Calu3 (cell line): ENCODE results near the gene ADAMTS10. TPM values are rescaled to one million over a fixed set of nuclear protein-coding genes. Genes with fewer than 3 reads are reported as not detected.

ENCODE experiments used
- BruUV-seq: library from RNA; stranded (reverse); fragments of 400-500 nt; replicated peaks from 2 replicates; lab custom pipeline; 2021; lab: Mats Ljungman, UMichigan
- CTCF ChIA-PET: fragments of 300-600 bp; sonication (Branson Sonifier 250); formaldehyde crosslinking; loops from one replicate; lab custom pipeline; 2022; ENCODE audit warnings: antibody characterized with exemption; lab: Charles Lee
- DNase-seq: peaks from one replicate; pipeline ENCODE4 v3.0.0; 2022
- H3K27ac Mint-ChIP-seq: one replicate; pipeline ENCODE4 v1.8.0; 2022; ENCODE audit warnings: mixed read lengths; ENCODE audit not compliant: unreplicated experiment
- H3K27me3 Mint-ChIP-seq: one replicate; pipeline ENCODE4 v1.8.0; 2022; ENCODE audit warnings: mixed read lengths; ENCODE audit not compliant: unreplicated experiment
- H3K36me3 Mint-ChIP-seq: one replicate; pipeline ENCODE4 v1.8.0; 2022; ENCODE audit warnings: mild to moderate bottlenecking, moderate library complexity, mixed read lengths; ENCODE audit not compliant: insufficient read depth, unreplicated experiment
- H3K4me1 Mint-ChIP-seq: one replicate; pipeline ENCODE4 v1.8.0; 2022; ENCODE audit warnings: mild to moderate bottlenecking, low read depth, mixed read lengths; ENCODE audit not compliant: unreplicated experiment
- H3K4me3 Mint-ChIP-seq: one replicate; pipeline ENCODE4 v1.8.0; 2022; ENCODE audit warnings: mild to moderate bottlenecking, low read depth, moderate library complexity, mixed read lengths; ENCODE audit not compliant: unreplicated experiment
- H3K9me3 Mint-ChIP-seq: one replicate; pipeline ENCODE4 v1.8.0; 2022; ENCODE audit warnings: low read depth, mixed read lengths; ENCODE audit not compliant: unreplicated experiment
- CTCF ChIP-seq: fragments of 200-600 bp; IDR thresholded peaks from one replicate; pipeline ENCODE4 v1.8.0; 2022; ENCODE audit warnings: antibody characterized with exemption; ENCODE audit not compliant: unreplicated experiment
- intact Hi-C: fragments of 100-400 bp; cut with micrococcal nuclease; formaldehyde crosslinking; loops from one replicate; pipeline ENCODE4 v1.10.0; 2022; ENCODE audit not compliant: unreplicated experiment
- total RNA-seq: library from RNA; stranded (reverse); gene quantifications from 2 replicates; pipeline ENCODE4 v1.2.3, GENCODE V29; 2022

Gene ADAMTS10
- total RNA-seq, 1 experiment from 2014 or later = not detected

- Mint-ChIP-seq H3K9me3 (no peaks in the 10 kb centered on the region), H3K27ac (no peak overlapping the region), H3K4me3 (no peak overlapping the region), H3K36me3 (peaks cover 1% of the 10 kb centered on the region), H3K27me3 (peaks cover 31% of the 10 kb centered on the region), H3K4me1 (no peaks in the 10 kb centered on the region)
- peak; percentile 97 for TF ChIP-seq CTCF
- DNase-seq = peak; percentile 73
- no TSS peak for BruUV-seq
- intact Hi-C loops = loop anchor here (10.0 kb wide), 1 partner anchor 64 kb away; no protein-coding TSS in a partner anchor
- CTCF ChIA-PET = interaction anchor here (0.6 to 1.6 kb wide), 7 partner anchors 59 to 261 kb away, joined by 3 to 5 read pairs (median 4); partner anchors contain the start of gene MARCHF2
Measured at GRCh38 chr19:8580710-8581281, 29.7 kb downstream of the ADAMTS10 start.

DNA sequence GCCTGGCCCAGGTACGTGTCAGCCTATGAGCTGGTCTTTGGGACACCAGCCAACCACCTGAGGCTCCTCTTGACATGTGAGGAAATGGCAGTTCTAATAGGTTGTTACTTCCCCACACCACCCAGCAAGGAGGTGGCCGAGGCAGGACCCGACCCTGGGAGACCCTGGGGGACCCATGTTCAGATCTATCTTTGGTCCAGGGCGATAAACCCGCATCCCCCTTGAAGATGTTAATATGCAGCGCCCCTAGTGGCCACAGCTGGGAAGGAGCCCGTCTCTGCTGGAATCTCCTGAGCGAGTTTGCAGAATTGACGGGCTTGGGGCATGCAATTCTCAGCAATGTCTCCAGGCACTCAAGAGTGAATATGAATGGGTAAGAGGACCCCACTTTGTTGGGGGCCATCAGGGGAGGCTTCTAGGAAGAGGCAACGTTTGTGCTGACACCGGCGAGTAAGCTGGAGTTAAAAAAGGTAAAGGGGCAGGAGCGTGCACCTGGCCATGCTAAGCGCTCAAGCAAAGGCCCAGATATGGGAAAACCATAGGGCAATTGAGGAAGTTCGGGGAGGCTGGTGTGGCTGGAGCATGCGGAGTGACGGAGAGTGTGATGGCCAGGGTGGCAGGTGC, 31.8 kb downstream of the ADAMTS10 start:
- Mint-ChIP-seq H3K27ac (no peak overlapping the region), H3K36me3 (peaks cover 3% of the 10 kb centered on the region), H3K4me3 (no peak overlapping the region), H3K9me3 (no peaks in the 10 kb centered on the region), H3K27me3 (peaks cover 48% of the 10 kb centered on the region), H3K4me1 (no peaks in the 10 kb centered on the region)
- no TSS peak for BruUV-seq
- CTCF ChIA-PET = interaction anchor here (1.0 to 1.1 kb wide), 2 partner anchors 9 to 497 kb away, joined by 6 to 16 read pairs; no protein-coding TSS in a partner anchor
- TF ChIP-seq CTCF = peak; percentile 71
- DNase-seq = peak; percentile 69
- intact Hi-C loops = no loop called here

DNA sequence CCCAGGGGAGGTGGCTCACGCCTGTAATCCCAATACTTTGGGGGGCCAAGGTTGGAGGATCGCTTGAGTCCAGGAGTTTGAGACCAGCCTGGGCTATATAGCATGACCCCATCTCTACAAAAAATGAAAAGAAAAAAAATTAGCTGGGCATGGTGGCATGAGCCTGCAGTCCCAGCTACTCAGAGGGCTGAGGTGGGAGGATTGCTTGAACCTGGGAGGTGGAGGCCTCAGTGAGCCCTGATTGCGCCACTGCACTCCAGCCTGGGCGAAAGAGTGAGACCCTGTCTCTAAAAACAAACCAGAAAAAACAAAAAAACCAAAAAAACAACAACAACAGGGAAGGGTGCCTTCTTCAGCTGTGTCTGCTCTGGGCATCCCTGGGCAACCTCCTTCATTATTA, 32.8 kb downstream of the ADAMTS10 start:
- Mint-ChIP-seq H3K36me3 (peaks cover 3% of the 10 kb centered on the region), H3K9me3 (no peaks in the 10 kb centered on the region), H3K27me3 (peaks cover 58% of the 10 kb centered on the region), H3K4me3 (no peak overlapping the region), H3K4me1 (no peaks in the 10 kb centered on the region), H3K27ac (no peak overlapping the region)
- DNase-seq = no peak
- TF ChIP-seq CTCF = no peak
- BruUV-seq = no TSS peak
- CTCF ChIA-PET = no interaction called here
- intact Hi-C loops = no loop called here

DNA sequence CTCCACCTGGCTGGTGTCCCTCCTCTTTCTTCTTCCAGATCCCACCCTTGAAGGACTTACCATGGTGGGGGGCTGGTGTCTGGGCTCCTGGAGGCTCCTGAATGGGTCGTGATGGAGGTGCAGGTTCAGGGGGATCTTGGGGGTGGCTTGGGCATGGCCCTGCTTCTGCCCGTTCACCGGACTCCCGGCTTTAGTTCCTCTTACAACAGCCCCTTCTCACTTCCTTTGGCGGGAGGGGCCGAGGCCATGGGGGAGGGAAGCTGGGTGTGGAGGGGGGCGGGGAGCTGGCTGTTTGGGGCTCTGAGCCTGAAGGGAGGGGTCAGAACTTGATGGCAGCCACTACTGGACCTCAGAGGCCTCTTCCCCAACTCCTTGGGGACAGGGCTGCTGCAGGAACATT, 33.3 kb downstream of the ADAMTS10 start, which contains the start of gene MYO1F:
Gene MYO1F (minus strand): TSS at position 196 of the 400 bp plus-strand sequence. CDS start 133 bp downstream, at position 63.
- Mint-ChIP-seq H3K4me1 (no peaks in the 10 kb centered on the region), H3K27me3 (peaks cover 63% of the 10 kb centered on the region), H3K27ac (no peak within 1 kb of the TSS), H3K4me3 (no peak within 1 kb of the TSS), H3K9me3 (no peaks in the 10 kb centered on the region), H3K36me3 (peaks cover 3% of the 10 kb centered on the region)
- DNase-seq = no peak
- intact Hi-C loops = no loop called here
- BruUV-seq = no TSS peak
- CTCF ChIA-PET = no interaction called here
- TF ChIP-seq CTCF = no peak
